Activated B cell treated with CpG ODN at 0.5 μM for 24 hours (primary cell): ENCODE measurements around the gene PPT2. TPM values are rescaled to one million over a fixed set of nuclear protein-coding genes. Genes with fewer than 3 reads are reported as not detected.

Source experiments
- ATAC-seq: fragments of 200-7000 bp; cut with Tn5 transposase; one replicate; pipeline ENCODE4 v1.10.0; 2021; ENCODE audit warnings: low read depth, mild to moderate bottlenecking, moderate library complexity
- CTCF ChIA-PET: fragments of 350-600 bp; sonication (Branson Sonifier 250); formaldehyde crosslinking; loops from one replicate; lab custom pipeline; 2021; ENCODE audit warnings: antibody characterized with exemption; lab: Charles Lee
- POLR2A ChIA-PET: fragments of 350-600 bp; sonication (Branson Sonifier 250); formaldehyde crosslinking; loops from one replicate; lab custom pipeline; 2021; ENCODE audit warnings: antibody characterized with exemption; lab: Charles Lee
- DNase-seq: peaks from one replicate; pipeline ENCODE4 v3.0.0; 2022
- H3K27ac Mint-ChIP-seq: one replicate; pipeline ENCODE4 v1.8.0; 2020; ENCODE audit warnings: mixed read lengths
- H3K27me3 Mint-ChIP-seq: one replicate; pipeline ENCODE4 v1.8.0; 2021; ENCODE audit warnings: mixed read lengths
- H3K36me3 Mint-ChIP-seq: one replicate; pipeline ENCODE4 v1.8.0; 2021; ENCODE audit warnings: low read depth, mixed read lengths
- H3K4me1 Mint-ChIP-seq: one replicate; pipeline ENCODE4 v1.8.0; 2021; ENCODE audit warnings: mixed read lengths
- H3K4me3 Mint-ChIP-seq: one replicate; pipeline ENCODE4 v1.8.0; 2020; ENCODE audit warnings: mild to moderate bottlenecking, mixed read lengths
- H3K9me3 Mint-ChIP-seq: one replicate; pipeline ENCODE4 v1.8.0; 2020; ENCODE audit warnings: mixed read lengths
- intact Hi-C: fragments of 100-400 bp; cut with micrococcal nuclease; formaldehyde crosslinking; loops from one replicate; pipeline ENCODE4 v1.15.1; 2024
- total RNA-seq: library from RNA; stranded (reverse); gene quantifications from 2 replicates; pipeline ENCODE4 v1.2.3, GENCODE V29; 2022
- TF ChIP-seq, protein P1 (sequence below): fragments of 200-600 bp; IDR thresholded peaks from one replicate; pipeline ENCODE4 v1.8.0; 2022; ENCODE audit warnings: antibody characterized with exemption, mild to moderate bottlenecking

The PPT2 gene
- total RNA-seq, 1 donor from 2014 or later: 3.0 TPM

- CTCF ChIA-PET: no interaction called here
- Mint-ChIP-seq H3K9me3 (no peaks in the 10 kb centered on the region), H3K36me3 (peaks cover 84% of the 10 kb centered on the region), H3K4me3 (no peak overlapping the region), H3K27me3 (no peaks in the 10 kb centered on the region), H3K27ac (no peak overlapping the region), H3K4me1 (peaks cover 43% of the 10 kb centered on the region)
- no peak for ATAC-seq
- no peak for DNase-seq
- TF ChIP-seq, protein P1, sequence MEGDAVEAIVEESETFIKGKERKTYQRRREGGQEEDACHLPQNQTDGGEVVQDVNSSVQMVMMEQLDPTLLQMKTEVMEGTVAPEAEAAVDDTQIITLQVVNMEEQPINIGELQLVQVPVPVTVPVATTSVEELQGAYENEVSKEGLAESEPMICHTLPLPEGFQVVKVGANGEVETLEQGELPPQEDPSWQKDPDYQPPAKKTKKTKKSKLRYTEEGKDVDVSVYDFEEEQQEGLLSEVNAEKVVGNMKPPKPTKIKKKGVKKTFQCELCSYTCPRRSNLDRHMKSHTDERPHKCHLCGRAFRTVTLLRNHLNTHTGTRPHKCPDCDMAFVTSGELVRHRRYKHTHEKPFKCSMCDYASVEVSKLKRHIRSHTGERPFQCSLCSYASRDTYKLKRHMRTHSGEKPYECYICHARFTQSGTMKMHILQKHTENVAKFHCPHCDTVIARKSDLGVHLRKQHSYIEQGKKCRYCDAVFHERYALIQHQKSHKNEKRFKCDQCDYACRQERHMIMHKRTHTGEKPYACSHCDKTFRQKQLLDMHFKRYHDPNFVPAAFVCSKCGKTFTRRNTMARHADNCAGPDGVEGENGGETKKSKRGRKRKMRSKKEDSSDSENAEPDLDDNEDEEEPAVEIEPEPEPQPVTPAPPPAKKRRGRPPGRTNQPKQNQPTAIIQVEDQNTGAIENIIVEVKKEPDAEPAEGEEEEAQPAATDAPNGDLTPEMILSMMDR: no peak
- POLR2A ChIA-PET: interaction anchor here (0.5 kb wide), 1 partner anchor 73 kb away, joined by 3 read pairs; no protein-coding TSS in a partner anchor
- intact Hi-C loops: no loop called here
Observed at GRCh38 chr6:32123681-32124080, 30.3 kb upstream of the PPT2 start.

DNA sequence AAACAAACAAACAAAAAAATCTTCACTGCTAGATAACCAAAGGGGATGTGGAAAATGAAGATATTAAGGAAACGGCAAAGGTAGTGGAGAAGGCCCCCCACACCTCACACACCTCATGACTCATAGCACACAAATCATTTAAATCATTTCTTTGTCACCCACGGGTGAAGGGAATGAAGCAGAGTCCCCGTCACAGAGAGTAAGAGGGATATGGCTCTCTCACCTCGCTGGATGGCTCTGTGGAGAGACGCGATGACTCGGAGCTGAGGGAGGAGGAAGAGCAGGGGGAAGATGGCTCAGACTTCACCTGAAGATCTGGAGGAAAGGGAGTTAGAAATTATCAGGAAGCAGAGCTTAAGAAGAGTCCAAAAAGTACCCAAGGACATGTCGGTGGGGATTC, 27.1 kb upstream of the PPT2 start:
- H3K36me3 Mint-ChIP-seq: peaks cover 56% of the 10 kb centered on the region
- no peak for DNase-seq
- no peak for ATAC-seq
- H3K9me3 Mint-ChIP-seq: no peaks in the 10 kb centered on the region
- peaks cover 53% of the 10 kb centered on the region for H3K4me1 Mint-ChIP-seq
- H3K27ac Mint-ChIP-seq: no peak overlapping the region
- intact Hi-C loops: loop anchor here (5.0 kb wide), 2 partner anchors 460 to 1285 kb away; partner anchors contain the start of genes CSNK2B, LY6G5B and PHF1
- no peaks in the 10 kb centered on the region for H3K27me3 Mint-ChIP-seq
- ChIA-PET CTCF (interaction anchor here (4.3 kb wide), 1 partner anchor 9 kb away, joined by 28 read pairs; no protein-coding TSS in a partner anchor), POLR2A (interaction anchor here (0.7 to 4.3 kb wide), 5 partner anchors 10 to 292 kb away, joined by 3 to 59 read pairs (median 5); partner anchors contain the start of genes AGPAT1, GPSM3, PBX2 and RNF5)
- peak overlapping the region; percentile 99 for H3K4me3 Mint-ChIP-seq
- TF ChIP-seq, protein P1: no peak

- Mint-ChIP-seq H3K9me3 (no peaks in the 10 kb centered on the region), H3K27ac (peak overlapping the region; percentile 95), H3K4me3 (peak overlapping the region; percentile 99), H3K4me1 (peaks cover 53% of the 10 kb centered on the region), H3K36me3 (peaks cover 52% of the 10 kb centered on the region), H3K27me3 (no peaks in the 10 kb centered on the region)
- ChIA-PET POLR2A (interaction anchor here (0.7 to 4.3 kb wide), 10 partner anchors 8 to 726 kb away, joined by 3 to 59 read pairs (median 4); partner anchors contain the start of genes AGPAT1, GPSM3, PBX2 and PSMB9), CTCF (interaction anchor here (4.3 kb wide), 1 partner anchor 9 kb away, joined by 28 read pairs; no protein-coding TSS in a partner anchor)
- DNase-seq (no peak), ATAC-seq (no peak)
- TF ChIP-seq, protein P1: no peak
- intact Hi-C loops: loop anchor here (5.0 kb wide), 2 partner anchors 460 to 1285 kb away; partner anchors contain the start of genes CSNK2B, LY6G5B and PHF1
Observed at GRCh38 chr6:32127409-32127716, 26.6 kb upstream of the PPT2 start.

- Mint-ChIP-seq H3K9me3 (no peaks in the 10 kb centered on the region), H3K4me1 (peaks cover 53% of the 10 kb centered on the region), H3K27ac (peak within 1 kb of the TSS; percentile 95), H3K4me3 (peak within 1 kb of the TSS; percentile 99), H3K27me3 (no peaks in the 10 kb centered on the region), H3K36me3 (peaks cover 48% of the 10 kb centered on the region)
- ChIA-PET CTCF (interaction anchor here (0.6 to 4.3 kb wide), 5 partner anchors 10 to 740 kb away, joined by 3 to 28 read pairs (median 3); partner anchors contain the start of gene TAP2), POLR2A (interaction anchor here (0.6 to 4.3 kb wide), 14 partner anchors 9 to 844 kb away, joined by 3 to 59 read pairs (median 5); partner anchors contain the start of genes AGPAT1, DXO, GPSM3 and PBX2)
- DNase-seq (peak; percentile 81), ATAC-seq (peak; percentile 92)
- TF ChIP-seq, protein P1: no peak
- intact Hi-C loops: loop anchor here (1.0 to 5.0 kb wide), 4 partner anchors 62 to 1284 kb away; partner anchors contain the start of genes CSNK2B, EHMT2, LY6G5B and PBX2
Observed at GRCh38 chr6:32127717-32128592, 26.0 kb upstream of the PPT2 start, which contains the start of gene ATF6B. TSS of gene ATF6B (minus strand) at chr6:32128246. CDS start at chr6:32128207, 39 bp downstream.
